Choroid plexus epithelial cell (primary cell): ENCODE measurements around the gene CABP7.

Experiments used
- DNase-seq: peaks from one replicate; pipeline ENCODE4 v3.0.0-alpha.2; 2010; ENCODE audit warnings: low read depth
- H3K4me3 ChIP-seq: 2 replicates; pipeline ENCODE4 v1.5.1; 2011; ENCODE audit warnings: low read depth, mild to moderate bottlenecking, control low read depth, low read length, moderate library complexity
- TF ChIP-seq, protein P1 (sequence below): conservative IDR thresholded peaks from 2 replicates; pipeline ENCODE4 v1.5.1; 2011; ENCODE audit warnings: low read depth, mild to moderate bottlenecking, control low read depth, inconsistent platforms, low read length, moderate library complexity

Gene CABP7

GRCh38 chr22:29684244-29684643, 35.6 kb upstream of the CABP7 start:
- TF ChIP-seq, protein P1, sequence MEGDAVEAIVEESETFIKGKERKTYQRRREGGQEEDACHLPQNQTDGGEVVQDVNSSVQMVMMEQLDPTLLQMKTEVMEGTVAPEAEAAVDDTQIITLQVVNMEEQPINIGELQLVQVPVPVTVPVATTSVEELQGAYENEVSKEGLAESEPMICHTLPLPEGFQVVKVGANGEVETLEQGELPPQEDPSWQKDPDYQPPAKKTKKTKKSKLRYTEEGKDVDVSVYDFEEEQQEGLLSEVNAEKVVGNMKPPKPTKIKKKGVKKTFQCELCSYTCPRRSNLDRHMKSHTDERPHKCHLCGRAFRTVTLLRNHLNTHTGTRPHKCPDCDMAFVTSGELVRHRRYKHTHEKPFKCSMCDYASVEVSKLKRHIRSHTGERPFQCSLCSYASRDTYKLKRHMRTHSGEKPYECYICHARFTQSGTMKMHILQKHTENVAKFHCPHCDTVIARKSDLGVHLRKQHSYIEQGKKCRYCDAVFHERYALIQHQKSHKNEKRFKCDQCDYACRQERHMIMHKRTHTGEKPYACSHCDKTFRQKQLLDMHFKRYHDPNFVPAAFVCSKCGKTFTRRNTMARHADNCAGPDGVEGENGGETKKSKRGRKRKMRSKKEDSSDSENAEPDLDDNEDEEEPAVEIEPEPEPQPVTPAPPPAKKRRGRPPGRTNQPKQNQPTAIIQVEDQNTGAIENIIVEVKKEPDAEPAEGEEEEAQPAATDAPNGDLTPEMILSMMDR = no peak
- DNase-seq = no peak
- no peak overlapping the region for H3K4me3 ChIP-seq

- no peak for DNase-seq
- H3K4me3 ChIP-seq = no peak overlapping the region
- TF ChIP-seq, protein P1 = no peak
Observed at GRCh38 chr22:29689206-29689879, 30.5 kb upstream of the CABP7 start.

- DNase-seq = peak; percentile 71
- TF ChIP-seq, protein P1 = peak; percentile 95
- no peak overlapping the region for H3K4me3 ChIP-seq
Observed at GRCh38 chr22:29689880-29690213, 30.0 kb upstream of the CABP7 start.

DNA sequence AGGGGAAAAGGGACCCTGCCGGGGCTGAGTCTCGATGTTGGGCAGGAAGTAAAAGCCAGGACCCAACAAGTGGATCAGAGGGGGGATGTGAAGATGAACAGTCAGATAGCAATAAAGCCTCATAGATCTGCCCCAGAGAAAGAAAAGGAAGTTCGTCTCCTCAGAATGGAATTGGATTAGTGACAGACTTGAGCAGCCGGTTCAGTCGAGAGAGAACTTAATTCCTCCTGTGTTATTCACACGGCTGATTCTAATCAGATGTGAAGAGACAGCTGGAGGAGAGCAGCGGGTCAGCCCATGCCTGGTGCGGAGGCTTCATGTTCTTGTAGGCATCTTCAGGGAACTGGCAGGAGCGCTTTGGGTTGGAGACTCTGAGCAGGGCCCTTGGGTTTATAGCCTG, 29.3 kb upstream of the CABP7 start:
- no peak for DNase-seq
- H3K4me3 ChIP-seq = no peak overlapping the region
- TF ChIP-seq, protein P1 = no peak

DNA sequence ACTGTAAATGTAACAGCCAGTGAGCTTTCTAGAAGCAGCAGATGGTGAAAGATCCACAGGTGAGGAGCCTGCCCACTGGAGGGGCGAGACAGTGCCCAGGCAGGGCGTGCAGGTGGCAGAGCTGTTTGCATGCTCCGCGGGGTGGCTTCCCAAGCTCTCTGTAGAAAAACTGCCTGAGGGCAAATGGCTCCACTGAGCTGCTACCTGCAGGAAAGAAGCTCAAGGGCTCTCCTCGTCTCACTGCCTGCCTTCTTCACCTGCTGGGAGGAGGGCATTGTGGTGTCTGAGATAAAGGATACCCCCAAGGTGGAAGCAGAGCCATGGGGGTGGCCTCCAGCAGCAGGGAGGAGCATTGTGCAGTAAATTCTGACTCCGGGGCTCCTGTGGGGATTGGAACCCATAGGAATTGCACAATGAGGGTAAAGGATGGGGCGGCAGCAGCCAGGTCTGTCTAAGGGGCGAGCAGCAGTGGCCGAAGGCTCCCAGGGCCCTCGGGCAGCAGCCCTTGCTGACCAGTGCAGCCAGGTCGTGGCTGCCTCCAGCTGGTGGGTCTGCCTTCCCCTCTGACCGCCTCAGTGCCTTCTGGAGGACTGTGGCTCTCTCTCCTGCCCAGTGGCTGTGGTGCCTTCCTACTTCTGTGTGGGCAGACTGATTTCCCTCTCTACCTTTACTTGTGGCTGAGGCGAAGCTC, 28.0 kb upstream of the CABP7 start:
- TF ChIP-seq, protein P1 = no peak
- H3K4me3 ChIP-seq = no peak overlapping the region
- no peak for DNase-seq

- no peak for DNase-seq
- H3K4me3 ChIP-seq = no peak overlapping the region
- TF ChIP-seq, protein P1 = no peak
Observed at GRCh38 chr22:29692327-29692640, 27.5 kb upstream of the CABP7 start.

DNA sequence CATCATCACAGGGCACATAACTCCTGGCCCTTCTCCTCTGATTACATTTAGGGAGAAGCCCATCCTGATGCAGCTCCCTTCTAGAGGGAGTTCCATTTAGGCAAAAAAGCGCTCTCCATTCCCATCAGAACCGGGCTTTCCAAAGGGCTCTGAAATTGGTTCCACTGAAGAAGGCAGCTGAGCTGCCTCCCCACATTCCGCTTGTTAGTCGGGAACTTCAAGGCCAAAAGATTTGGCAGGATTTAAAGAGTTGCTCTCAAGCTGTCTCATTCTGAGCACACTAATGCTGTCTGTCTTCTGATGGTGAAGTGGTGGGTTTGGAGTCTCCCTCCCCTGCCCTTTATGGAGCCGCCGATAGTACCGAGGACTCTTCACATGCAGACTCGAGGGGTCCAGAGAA, 26.6 kb upstream of the CABP7 start:
- H3K4me3 ChIP-seq = no peak overlapping the region
- TF ChIP-seq, protein P1 = no peak
- DNase-seq = no peak
